ENCODE measurements around the gene JAM3.
"Not testable (repeated sequence)": the region's sequence is repeated elsewhere in the genome, so short reads cannot be mapped to it uniquely, and the experiment has no call there.

JAM3 gene

DNA sequence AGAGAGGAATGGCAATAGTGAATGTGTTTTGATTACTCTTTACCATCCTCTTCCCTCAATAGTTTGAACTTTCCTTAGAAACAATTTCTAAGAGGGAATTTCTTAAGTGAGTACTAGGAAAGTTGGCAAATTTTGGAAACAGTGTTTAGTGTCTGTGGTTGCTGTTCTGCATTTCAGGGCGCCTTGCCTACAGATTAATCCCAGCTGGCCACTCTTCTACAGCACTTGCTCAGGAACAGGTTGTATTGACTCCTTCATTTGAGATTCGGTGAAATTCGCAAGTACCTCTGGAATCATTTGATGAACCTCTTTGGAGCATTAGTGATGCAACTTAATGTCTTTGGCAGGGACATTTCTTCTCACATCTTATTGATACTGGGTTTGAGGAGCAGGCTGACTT lies 28.3 kb downstream of the JAM3 start:
- H3K27ac ChIP-seq = no peak overlapping the region
- DNase-seq (ENCODE audit: low read depth, low spot score) = no peak

DNA sequence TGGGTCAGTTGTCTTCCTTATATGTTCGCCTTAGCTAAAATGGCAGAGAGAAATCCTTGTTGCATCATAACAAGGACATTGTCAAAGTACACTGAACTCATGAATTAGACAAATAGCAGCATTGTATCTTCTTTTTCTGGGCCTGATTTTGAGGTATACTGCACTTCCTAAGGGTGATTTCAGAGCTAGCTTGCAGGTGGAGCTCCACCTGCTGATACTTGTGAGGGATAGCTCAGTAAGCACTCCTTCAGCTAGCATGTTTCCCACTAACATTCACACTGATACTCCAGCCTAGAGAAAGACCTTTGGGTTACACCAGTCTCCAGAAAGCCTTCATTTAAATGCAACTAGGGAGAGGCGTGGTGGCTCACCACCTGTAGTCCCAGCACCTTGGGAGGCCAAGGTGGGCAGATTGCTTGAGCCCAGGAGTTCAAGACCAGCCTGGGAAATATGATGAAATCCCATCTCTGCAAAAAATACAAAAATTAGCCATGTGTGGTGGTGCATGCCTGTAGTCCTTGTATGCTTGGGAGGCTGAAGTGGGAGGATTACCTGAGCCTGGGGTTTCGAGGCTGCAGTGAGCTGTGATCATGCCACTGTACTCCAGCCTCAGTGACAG lies 29.8 kb downstream of the JAM3 start:
- DNase-seq (ENCODE audit: low read depth, low spot score) = no peak
- no peak overlapping the region for H3K27ac ChIP-seq

DNA sequence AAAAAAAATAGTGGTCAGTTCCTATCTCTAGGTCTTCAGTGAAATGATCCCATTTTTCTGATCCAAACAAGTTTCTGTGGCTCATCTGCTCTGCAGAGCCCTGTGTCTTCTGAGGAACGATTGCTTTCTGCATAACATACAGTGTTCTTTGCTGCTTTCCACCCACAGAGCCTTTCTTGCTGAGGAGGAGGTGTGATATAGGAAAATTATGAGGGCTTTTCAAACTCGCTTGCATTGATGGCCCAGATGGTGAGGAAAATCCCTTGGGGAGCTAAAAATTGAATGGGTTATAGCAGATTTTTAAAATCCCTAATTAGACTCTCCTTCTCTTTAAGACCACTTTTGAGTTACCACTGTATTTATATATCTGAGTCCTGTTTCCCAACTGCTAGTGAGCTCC lies 31.3 kb downstream of the JAM3 start:
- no peak overlapping the region for H3K27ac ChIP-seq
- no peak for DNase-seq (ENCODE audit: low read depth, low spot score)

DNA sequence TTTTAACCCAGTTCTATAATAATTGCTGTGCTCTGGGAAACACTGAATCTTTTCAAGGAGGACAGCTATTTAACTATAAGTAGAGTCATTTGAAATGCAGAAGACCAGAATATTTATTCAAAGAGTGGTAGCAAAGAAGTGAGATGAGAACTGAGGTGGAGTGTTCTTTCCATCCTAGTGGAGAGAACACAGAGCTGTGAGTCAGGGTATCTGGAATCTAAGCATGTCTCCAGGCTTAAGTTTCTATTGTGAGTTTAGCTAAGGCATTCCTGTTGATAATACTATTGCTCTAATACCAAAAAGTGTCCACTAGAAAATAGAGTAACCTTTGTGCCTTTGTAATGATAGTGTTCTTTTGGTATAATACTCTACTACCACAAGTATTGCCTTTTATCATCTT lies 32.4 kb downstream of the JAM3 start:
- no peak for DNase-seq (ENCODE audit: low read depth, low spot score)
- no peak overlapping the region for H3K27ac ChIP-seq

DNA sequence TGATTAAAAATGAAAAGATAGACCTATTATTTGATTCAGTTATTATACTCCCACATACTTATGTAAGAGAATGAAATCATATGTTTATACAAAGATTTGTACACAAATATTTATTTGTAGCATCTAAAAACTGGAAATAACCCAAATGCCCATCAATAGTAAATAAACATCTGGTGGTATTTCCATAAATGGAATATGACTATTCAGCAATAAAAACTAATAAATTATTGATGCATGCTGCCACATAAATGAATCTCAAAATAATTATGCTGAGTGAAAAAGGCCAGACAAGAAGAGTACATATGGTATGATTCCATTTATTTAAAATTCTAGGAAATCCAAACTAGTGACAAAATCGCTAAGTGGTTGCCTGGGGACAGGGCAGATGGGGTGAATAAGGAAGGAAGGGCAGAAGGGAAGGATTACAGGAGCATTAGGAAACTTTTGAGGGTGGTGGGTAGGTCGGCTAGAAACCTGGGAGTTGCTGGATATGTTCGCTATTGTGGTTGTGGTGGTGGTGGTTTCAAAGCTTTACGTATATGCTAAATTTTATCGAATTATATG lies 41.5 kb downstream of the JAM3 start:
- DNase-seq (ENCODE audit: low read depth, low spot score) = no peak
- no peak overlapping the region for H3K27ac ChIP-seq

DNA sequence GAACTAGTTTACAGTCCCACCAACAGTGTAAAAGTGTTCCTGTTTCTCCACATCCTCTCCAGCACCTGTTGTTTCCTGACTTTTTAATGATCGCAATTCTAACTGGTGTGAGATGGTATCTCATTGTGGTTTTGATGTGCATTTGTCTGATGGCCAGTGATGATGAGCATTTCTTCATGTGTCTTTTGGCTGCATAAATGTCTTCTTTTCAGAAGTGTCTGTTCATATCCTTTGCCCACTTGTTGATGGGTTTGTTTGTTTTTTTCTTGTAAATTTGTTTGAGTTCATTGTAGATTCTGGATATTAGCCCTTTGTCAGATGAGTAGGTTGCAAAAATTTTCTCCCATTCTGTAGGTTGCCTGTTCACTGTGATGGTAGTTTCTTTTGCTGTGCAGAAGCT lies 44.9 kb downstream of the JAM3 start:
- not testable (repeated sequence) for H3K27ac ChIP-seq

DNA sequence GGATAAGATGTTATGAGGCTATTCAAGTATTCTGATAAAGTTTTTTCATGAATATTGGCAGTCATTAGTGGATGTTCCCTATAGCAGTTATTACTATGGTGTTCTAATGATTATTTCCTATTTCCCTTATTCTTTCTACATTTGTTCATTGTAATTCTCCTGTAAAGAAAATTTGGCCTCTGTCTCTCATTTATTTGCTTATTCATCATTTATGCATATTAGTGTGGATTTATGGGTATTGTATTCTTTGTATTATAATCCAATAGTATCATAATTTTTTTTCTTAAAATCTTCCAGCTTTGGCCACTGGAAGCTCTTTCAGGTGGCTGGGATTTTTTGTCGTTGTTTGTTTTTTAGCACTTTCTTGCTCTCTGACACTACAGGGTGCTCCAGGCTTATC lies 47.3 kb downstream of the JAM3 start:
- DNase-seq (ENCODE audit: low read depth, low spot score) = no peak
- H3K27ac ChIP-seq = no peak overlapping the region

More for the DNA sequence above, 44.9 kb downstream of the JAM3 start:
- not testable (repeated sequence) for DNase-seq (ENCODE audit: low read depth, low spot score)

DNA sequence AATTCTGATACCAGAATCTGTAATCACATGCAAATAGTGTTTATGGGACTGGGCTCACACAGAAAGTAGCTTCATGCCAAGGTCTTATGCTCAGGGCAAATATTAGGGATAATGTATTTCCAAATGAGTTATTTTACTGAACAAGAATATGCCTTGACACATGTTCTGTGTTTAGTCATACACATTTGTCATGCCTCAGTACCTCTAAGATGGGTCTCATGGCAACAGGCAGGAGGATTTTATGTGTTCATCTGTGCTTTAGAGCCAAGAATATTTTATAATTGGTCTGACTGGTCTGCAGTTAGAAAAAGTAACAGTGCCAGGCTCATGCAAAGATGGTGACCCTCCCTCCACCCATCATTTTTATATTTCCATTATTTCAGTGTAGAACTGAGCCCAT lies 49.1 kb downstream of the JAM3 start:
- no peak overlapping the region for H3K27ac ChIP-seq

DNA sequence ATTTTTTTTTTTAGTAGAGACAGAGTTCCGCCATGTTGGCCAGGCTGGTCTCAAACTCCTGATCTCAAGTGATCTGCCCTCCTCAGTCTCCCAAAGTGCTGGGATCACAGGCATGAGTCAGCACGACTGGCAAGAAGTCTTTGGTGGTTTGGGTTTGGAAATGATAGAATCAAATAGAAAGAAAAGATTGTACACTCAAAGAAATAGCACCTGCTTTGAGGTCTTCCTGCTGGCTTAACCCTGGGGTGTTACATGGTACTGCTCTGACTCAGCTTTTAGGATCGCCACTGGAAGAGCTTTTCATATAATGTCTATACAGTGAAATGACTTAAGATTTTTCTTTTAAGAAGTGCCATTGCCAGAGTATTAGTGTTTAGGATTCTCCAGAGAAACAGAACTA lies 50.2 kb downstream of the JAM3 start:
- no peak for DNase-seq (ENCODE audit: low read depth, low spot score)
- H3K27ac ChIP-seq = peak overlapping the region; percentile 82

More for the DNA sequence above, 49.1 kb downstream of the JAM3 start:
- no peak for DNase-seq (ENCODE audit: low read depth, low spot score)

DNA sequence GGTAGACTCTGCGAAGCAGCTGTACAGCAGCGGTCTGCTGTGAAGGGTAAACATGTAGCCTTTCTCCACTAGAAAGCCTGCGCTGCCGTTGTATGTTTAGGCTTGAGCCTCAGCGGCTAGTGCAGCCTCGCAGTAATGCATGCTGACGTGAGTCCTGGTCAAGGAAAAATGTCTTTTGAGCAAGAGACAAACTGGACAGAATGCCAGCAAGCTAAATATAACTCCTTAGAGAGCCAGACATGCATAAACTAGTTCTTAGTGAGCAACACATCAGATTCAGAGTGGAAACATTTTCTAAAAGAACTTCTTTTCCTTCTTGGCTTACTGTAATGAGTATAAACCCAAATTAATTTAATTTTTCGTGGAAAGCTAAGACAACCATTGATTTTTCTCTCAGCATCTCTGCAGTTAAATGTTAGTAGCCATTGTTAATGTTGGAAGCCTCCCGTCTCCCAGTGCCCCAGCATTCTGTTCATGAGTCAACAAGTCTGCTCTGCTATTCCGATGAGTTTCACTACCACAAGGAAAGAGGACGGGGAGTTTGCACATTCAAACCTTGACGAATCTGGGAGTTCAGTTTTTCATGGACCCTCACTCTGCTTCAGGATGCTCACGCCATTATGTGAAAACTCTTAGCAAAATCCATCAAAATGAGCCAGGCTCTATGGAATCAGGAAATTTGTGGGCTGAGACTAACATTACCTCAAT lies 51.4 kb downstream of the JAM3 start:
- DNase-seq (ENCODE audit: low read depth, low spot score) = peak; percentile 49
- peak overlapping the region; percentile 82 for H3K27ac ChIP-seq

DNA sequence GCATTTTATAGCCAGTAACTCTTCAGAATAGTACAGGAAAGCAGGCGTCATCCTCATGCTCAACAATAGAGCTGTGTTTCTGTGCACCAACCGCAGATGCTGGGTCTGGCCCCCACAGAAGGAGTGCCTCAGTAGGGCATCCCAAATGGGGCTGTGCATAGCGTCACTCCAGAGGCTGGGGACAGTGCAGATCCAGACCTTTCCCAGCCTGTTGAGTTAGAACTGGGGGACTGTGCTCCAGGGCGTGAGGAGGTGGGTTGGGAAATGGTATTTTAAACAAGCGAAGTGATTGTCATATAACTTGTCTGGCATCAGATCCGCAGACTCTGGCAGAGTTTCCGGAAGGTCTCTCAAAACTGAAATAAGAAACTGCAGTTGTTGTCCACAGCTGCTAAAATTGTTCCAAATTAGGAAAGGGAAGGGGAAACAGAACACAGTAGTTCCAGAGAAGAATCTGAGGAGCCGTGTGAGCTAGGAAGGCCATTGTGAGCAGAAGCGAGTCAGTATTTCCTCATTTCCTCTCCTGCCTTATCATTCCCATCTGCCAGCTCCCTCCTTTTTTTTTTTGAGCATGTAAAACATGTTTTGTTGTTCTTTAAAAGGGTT lies 52.2 kb downstream of the JAM3 start:
- no peak for DNase-seq (ENCODE audit: low read depth, low spot score)
- peak overlapping the region; percentile 82 for H3K27ac ChIP-seq

DNA sequence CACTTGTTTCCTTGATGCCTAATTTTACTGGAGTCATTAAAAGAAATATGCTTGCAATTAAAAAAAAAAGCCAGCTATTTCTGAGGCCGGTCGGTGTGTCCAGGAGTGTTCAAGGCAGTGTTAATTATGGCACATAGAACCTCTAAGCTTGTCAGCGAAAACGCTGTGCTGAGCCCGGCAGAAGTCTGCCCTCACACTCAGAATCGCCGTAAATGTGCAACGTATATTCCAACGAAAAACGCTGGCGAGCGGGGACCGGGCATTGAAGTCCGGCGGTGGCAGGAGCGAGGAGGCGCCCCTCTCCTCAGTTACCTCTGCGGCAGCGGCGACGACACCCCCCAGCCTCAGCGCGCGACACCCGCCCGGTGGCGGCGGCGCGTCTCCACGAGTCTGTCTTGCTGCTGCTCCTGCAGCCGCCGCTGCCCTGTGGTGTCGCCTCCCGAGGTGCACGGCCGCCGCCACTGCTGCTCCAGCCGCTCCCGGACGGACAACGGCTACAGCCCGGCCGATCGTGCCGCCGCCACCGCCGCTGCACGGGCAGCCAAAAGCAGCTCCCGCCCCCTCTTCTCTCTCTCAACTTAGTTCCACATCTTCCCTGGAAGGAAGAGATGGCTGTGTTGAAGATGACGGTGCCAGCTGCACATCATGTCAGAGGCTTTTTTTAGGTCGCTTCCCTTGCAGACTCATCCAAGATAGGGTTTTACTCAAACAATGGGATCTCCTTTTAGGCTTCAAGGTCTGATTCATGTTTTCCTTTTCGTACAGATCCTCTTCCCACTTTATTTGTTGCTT lies 56.0 kb downstream of the JAM3 start:
- no peak overlapping the region for H3K27ac ChIP-seq

DNA sequence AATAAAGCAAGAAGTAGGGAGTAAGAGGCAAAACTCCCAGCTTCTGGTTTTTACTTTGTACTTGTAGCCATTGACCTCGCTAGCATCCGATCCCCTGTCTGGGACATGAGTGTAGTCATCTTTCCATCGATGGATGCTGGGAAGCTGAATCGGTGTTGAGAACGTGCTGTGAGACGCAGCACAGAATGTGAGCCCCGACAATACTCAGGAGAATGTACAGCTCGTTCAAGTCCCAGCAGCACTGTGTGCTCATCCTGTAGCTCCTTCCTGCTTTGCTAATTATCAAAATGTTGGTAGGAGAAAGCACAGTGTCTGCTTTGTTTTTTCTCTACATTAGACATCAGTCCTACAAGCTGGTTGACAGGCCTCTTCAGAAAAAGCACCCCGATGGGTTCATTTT lies 56.6 kb downstream of the JAM3 start:
- no peak overlapping the region for H3K27ac ChIP-seq
- no peak for DNase-seq (ENCODE audit: low read depth, low spot score)

More for the DNA sequence above, 56.0 kb downstream of the JAM3 start:
- no peak for DNase-seq (ENCODE audit: low read depth, low spot score)

DNA sequence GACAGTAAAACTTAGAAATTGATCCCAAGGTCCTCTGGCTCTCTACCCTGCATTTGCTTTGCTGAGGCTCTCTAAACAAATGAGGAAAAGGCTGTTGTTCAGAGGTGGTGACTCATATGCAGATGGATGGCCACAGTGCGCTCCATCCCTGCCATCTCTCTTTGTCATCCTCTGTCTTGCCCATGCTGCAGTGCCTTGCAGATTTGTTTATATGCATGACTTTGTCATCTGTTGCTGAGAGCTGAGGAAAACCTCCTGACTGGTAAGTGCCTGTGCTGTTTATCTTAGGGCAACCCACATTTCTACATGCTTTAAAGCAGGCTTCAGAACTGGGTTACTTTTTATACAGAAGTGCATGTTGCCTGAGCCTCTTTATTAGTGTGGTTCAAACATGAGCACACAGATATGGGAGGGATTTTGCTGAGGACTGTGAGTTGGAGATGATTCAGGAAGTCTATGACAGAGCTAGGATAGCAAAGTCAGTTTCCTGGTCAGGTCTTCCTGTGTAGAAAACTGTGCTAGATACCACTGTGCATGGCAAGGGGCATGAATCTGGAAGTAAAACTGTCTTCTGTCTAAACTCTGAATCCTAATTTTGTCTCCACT lies 57.4 kb downstream of the JAM3 start:
- peak; percentile 34 for DNase-seq (ENCODE audit: low read depth, low spot score)
- peak overlapping the region; percentile 26 for H3K27ac ChIP-seq

DNA sequence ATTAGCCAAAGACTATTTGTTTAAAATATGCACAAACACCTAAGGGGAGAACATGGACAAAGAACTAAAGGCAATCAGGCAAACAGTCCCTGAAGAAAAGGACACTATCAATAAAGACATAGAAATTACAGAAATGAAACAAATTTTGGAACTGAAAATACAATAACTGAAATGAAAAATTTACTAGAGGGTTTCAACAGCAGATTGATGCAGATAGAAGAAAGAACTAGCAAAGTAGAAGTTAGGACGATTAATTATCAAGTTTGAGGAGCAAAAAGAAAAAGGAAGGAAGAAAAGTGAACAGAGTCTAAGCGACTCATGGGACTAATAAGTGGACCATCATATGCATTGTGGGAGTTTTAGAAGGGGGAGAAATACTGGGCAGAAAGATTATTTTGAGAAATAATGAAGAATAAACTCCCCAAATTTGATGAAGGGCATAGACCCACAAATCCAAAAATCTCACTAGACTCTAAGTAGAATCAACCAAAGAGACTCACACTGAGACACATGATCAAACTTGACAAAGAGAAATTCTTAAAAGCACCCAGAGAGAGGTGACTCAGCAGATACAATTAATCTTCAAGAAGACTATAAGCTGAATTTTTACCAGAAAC lies 62.9 kb downstream of the JAM3 start:
- DNase-seq (ENCODE audit: low read depth, low spot score) = no peak
- H3K27ac ChIP-seq = no peak overlapping the region

DNA sequence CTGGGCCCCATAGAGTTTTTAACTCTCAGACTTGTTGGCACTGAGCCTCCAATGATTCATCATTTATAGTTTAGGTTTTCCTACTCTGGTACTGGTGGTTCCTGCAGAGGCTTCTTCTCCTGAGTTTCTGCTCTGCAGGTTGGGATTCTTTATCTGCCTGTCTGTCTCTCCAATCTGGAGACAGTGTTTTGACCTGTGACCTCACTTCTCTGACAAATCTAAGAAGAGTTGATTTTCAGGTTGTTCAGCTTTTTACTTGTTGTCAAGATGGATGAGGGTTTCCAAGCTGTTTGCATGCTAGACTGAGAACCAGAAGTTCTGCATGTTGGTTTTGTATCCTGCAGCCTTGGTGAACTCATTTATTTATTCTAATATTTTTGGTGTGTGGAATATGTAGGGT lies 63.9 kb downstream of the JAM3 start:
- no peak overlapping the region for H3K27ac ChIP-seq
- no peak for DNase-seq (ENCODE audit: low read depth, low spot score)

DNA sequence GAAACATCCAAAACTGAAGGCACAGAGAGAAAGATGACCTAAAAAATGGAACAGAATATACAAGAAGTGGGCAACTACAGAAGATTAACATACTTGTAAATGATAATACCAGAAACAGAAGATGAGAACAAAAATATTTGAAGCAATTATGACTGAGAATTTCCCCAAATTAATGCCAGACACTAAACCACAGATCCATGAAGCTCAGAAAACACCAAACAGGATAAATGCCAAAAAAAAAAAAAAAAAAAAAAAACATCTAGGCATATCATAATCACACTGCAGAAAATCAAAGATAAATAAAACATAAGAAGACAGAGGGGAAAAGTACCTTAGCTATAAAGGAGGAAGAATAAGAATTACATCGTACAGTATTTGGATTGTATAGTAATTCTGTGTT lies 65.3 kb downstream of the JAM3 start:
- no peak for DNase-seq (ENCODE audit: low read depth, low spot score)

DNA sequence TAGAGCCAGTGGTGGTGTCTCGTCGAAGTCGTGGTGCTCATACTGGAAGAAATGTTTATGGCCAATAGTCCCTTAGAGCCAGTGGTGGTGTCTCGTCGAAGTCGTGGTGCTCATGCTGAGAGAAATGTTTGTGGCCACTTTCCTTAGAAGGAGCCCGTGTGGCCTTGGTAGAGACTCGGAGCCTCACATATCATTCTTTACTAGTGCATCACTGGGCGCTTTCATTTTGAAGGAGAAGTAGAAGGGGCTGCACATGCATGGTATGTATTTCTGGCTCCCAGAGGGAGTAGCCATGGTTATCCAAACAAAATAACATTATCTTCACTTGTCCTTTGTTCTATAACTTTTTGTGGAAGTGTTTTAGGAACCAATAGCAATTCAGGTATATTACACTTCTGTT lies 69.5 kb downstream of the JAM3 start:
- no peak for DNase-seq (ENCODE audit: low read depth, low spot score)
- H3K27ac ChIP-seq = no peak overlapping the region

More for the DNA sequence above, 65.3 kb downstream of the JAM3 start:
- no peak overlapping the region for H3K27ac ChIP-seq

DNA sequence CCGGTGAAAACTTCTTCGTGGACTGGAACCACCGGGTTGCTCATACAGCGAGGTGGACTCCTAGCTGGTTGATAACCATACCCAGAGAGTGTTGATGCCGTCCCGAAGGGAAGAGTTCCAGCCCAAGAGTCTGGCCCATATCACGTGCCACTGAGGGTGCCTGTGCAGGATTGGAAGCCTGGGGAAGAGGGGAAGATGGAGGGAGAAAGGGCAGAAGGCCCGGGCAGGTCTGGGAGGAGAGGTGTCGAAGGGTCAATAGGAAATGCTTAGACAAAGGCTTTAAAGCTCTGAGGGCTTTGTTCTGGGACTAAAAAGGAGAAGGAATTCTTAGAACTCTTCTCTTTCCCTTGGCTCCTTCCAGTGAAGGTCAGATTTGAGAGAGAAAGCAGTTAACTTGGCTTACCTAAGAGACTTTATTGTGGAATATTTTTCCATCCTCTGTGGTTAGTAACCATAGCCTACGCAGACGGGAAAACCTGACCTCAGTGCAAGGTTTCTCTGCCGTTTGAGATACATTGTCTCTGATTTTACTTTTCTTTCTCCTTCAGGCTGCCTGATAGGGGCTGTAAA lies 70.5 kb downstream of the JAM3 start:
- no peak overlapping the region for H3K27ac ChIP-seq
- DNase-seq (ENCODE audit: low read depth, low spot score) = no peak

All from epithelial cell of prostate (primary cell).